Activated T-helper 1 cell treated with Interleukin-2 at 50 U/mL for 16 hours (primary cell): ENCODE measurements around the gene CEACAM16.
"Not testable (repeated sequence)": the region's sequence is repeated elsewhere in the genome, so short reads cannot be mapped to it uniquely, and the experiment has no call there.

ENCODE experiments used
- DNase-seq: peaks from one replicate; pipeline ENCODE4 v3.0.0-alpha.2; 2020; ENCODE audit warnings: low read depth

Gene CEACAM16

DNA sequence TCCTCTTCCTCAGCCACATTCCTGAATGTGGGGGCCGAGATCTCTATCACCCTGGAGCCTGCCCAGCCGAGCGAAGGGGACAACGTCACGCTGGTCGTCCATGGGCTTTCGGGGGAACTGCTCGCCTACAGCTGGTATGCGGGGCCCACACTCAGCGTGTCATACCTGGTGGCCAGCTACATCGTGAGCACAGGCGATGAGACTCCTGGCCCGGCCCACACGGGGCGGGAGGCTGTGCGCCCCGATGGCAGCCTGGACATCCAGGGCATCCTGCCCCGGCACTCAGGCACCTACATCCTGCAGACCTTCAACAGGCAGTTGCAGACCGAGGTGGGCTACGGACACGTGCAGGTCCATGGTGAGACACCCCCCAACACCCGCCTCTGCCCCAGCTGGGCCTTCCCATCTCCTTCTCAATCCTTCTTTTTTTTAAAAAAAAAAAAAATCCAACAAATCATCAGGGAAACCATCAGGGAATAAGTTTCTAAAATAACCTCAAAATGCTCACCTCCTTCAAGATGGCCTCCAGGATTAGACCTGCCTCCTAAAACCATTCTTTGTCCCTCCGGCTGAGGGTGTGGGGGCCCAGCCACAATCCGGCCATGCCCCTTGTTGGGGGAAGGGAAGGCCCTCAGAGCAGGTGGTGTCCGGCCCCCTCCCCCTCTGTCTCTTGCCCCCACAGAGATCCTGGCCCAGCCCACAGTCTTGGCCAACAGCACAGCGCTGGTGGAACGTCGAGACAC lies 4.6 kb downstream of the CEACAM16 start:
- no peak for DNase-seq

DNA sequence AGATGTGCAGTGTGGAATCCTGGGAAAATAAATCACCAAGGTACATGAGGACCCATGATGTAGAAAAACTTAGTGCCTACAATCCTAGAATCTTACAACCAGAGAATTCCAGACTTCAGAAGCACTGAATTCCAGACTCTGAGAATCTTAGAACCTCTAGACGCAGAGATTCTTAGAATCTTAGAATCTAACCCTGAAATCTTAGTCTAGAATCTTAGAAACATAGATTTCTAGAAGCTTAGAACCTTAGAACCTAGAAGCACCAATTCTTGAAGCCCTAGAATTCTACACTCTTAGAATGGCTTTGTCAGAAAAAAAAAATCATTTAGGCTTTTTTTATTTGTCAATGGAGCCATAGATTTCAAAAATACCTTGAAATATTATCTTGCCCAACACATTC lies 6.0 kb downstream of the CEACAM16 start:
- no peak for DNase-seq

DNA sequence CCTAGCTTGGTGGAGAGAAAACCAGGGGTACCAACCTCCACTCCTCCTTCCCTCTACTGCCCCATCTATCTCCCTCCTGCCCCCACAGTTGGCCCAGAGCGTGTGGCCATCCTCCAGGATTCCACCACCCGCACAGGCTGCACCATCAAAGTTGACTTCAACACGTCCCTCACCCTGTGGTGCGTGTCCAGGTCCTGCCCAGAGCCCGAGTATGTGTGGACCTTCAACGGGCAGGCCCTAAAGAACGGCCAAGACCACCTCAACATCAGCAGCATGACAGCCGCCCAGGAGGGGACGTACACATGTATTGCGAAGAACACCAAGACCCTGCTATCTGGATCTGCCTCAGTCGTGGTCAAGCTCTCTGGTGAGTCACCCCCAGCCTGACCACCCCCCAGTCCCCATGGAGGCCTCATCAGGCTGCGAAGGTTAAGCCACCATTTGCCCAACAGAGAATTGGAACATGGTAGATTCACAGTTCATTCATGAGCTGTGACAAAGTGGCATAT lies 6.6 kb downstream of the CEACAM16 start:
- DNase-seq: no peak

DNA sequence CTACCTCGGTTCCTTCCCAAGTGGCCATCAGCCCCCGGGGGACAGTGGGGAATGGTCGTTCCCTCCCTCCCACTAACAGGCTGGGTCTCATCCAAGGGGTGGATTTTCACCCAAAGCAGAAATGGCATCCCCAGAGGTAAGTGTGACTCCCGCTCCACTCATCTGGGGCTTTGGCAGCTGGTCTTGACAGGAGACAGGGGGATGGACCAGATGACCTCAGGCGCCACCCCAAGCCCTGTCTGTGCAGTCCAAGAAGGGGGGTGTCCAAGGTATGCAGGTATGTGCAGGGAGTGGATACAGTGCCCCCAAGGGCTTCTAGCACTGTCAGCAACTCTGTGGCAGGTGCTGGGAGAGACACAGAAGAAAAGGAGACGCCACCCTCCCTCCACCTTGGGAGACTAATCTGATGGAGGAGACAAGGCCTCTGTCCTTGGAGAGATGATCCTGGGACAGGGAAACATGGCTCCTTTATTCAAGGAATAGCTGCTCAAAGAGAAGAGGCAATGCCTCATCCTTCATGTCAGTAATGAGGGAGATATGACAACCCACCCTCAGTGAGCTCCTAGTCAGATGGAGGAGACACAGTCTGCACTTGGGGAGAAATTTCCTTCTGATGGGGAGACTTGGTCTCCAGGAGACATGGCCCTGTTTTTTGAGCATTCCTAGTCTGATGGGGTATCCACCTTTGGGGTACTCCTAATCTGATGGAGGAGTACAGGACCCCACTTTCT lies 7.7 kb downstream of the CEACAM16 start:
- DNase-seq: no peak

DNA sequence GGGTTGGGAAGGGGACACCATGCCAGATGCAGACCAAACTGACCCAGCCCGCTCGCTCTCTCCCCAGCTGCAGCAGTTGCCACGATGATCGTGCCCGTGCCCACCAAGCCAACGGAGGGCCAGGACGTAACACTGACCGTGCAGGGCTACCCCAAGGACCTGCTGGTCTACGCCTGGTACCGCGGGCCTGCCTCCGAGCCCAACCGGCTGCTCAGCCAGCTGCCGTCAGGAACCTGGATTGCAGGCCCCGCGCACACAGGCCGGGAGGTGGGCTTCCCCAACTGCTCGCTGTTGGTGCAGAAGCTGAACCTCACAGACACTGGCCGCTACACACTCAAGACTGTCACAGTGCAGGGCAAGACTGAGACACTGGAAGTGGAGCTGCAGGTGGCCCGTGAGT lies 8.8 kb downstream of the CEACAM16 start:
- no peak for DNase-seq

DNA sequence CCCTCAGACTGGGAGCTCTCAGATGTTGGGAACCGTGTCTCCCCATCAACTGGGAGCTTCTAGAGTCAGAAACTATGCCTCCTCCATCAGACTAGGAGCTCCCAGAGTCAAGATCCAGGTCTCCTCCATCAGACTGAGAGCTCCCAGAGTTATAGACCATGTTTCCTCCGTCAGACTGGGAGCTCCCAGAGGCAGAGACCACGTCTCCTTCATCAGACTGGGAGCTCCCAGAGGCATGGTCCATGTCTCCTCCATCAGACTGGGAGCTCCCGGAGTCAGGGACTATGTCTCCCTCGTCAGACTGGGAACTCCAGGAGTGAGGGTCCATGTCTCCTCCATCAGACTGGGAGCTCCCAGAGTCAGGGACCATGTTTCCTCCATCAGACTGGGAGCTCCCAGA lies 10.0 kb downstream of the CEACAM16 start:
- no peak for DNase-seq

DNA sequence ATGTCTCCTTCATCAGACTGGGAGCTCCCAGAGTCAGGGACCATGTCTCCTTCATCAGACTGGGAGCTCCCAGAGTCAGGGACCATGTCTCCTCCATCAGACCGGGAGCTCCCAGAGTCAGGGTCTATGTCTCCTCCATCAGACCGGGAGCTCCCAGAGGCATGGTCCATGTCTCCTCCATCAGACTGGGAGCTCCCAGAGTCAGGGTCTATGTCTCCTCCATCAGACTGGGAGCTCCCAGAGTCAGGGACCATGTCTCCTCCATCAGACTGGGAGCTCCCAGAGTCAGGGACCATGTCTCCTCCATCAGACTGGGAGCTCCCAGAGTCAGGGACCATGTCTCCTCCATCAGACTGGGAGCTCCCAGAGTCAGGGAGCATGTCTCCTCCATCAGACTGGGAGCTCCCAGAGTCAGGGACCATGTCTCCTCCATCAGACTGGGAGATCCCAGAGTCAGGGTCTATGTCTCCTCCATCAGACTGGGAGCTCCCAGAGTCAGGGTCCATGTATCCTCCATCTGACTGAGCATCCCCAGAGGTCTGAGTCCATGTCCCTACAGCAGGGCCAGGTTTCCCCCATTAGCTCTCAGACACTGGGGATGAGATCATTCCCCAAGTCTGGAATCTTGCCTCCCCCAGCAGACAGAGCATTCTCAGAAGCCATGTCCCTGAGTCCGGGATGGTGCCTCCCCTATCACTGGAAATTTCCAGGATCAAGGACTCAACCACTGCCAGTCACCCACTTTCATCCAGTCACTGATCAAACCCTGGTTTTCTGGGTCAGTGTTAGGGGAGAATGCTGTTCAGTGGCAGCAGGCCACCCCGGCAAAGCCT lies 10.7 kb downstream of the CEACAM16 start:
- not testable (repeated sequence) for DNase-seq

DNA sequence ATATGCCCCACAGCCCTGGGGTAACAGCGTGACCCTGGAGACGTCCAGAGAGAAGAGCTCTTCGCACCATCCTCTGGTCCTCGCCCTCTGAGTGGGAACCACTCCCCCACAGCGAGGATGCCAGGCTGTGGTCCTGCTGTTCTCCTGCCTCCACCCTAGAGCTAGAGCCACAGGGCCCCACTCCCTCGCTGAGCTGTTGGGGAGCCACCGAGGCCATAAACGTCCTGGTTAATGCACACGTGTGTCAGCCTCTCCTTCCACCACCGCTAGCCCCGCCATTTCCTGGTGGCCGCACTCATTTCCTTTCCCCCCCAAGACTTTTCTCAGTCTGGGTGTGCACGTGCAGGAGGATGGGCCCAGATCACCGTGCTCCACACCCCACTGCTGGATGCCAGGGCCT lies 11.5 kb downstream of the CEACAM16 start:
- DNase-seq: no peak

DNA sequence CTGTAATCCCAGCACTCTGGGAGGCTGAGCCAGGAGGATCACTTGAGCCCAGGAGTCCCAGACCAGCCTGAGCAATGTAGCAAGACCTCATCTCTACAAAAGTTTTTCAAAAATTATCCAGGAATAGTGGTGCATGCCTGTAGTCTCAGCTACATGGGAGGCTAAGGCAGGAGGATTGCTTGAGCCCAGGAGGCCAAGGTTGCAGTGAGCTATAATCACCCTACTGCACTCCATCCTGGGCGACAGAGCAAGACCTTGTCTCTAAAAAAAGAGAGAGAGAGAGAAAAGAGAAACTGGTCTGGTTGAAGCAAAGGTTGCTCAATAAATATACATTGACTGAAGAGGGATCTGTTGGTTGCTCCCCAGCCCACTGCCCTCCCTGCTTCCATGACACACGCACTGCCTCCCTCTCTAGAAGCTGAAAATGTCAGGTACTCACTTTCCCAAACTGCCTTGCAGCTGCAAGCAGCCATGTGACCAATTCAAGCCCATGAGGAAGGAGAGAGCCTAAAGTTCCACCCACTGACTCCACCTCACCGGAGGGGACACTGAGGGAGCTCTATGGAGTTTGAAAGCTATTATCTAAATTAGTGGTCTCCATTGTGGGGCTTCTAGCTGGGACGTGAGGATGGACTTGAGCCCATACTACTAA lies 14.0 kb downstream of the CEACAM16 start:
- DNase-seq: no peak

DNA sequence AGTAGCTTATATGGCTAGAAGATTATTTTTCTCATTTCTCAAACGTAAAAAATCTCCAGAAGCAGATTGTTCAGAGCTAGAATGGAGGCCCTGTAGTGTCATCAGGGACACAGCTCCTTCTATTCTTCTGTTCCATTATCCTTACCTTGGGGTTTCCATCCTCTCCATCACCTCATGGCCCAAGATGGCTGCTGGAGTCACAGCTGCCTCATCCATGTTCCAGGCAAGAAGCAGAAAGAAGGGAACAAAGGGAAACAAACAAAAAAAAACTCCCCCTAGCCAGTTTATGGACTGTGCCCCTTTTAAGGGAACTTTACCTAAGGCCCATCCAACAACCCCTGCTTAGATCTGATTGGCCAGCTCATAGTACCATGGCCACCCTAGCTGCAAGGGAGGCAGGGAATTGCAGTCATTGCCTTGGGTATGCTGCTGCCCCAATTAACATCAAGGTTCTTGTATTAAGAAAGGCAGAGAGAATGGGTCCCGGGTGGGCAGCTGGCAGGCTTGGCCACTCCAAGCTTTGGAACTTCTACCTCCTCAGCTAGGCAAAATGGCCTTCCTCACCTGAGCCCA lies 15.7 kb downstream of the CEACAM16 start:
- DNase-seq: no peak

DNA sequence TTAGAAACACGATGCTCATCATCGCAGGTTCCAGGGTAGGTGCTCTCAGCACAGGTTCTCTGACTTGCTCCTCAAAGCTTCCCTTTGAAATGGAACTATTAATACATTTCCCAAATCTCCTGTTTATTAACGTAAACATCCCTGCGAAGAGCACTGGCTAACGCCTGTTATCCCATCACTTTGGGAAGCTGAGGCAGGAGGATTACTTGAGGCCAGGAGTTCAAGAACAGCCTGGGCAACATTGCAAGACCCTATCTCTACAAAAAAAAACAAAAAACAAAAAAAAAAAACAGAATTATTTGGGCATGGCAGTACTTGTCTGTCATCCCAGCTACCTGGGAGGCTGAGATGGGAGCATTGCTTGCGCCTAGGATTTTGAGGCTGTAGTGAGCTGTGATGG lies 18.7 kb downstream of the CEACAM16 start:
- DNase-seq: no peak

DNA sequence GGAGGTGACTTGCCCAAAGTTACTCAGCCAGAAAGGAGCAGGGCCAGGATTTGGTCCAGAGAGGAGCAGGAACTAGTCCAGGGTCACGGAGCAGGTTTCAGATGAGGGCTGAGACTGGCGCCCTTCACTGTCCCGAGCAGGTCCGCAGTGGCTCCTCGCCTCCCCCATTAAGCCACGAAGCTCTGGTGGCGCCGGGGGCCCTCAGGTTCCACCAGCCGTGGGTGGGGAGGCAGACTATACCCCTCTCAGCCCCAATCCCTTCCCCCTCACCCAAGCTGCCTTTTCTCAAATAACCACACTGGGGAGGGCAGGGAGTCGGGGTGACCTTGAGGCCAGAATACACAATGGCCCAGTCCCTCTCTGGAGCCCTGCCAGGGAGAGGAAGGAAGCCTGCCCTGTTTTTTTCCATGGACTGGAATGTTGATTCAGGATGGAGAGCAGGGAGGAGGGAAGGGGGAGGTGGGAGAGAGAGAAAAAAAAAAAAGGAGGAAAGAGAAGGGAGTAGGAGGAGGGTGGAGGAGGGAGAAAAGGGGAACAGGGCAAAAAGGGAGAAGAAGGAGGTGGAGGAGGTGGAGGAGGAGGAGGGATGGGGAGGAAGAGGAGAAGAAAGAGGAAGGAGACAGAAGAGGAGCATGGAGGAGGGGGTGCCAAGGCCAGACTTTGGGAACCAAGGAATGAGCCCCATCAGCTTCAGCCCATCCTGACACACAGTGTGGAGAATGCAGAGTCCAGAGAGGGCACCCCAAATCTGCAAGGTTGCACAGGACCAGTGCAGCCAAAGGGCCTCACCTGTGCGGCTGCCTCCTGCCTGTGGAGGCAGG lies 19.7 kb downstream of the CEACAM16 start:
- DNase-seq: no peak

DNA sequence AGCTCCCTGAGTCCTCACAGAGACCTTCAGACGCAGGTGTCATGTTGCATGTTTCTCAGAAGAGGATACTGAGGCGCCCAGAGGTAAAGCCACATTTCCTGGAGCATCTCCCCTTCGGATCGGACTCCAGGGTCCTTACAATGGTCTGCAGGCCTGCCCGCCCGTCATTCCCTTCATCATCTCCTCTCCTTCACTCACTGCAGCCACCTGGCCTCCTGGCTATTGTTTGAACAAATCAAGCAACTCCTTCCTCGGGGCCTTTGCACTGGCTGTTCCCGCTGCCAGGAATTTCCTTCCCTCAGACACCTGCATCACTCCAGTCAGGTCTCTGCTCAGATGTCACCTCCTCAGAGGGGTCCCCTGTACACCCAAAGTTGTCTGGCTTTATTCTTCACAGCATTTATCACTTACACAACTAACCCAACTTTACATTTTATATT lies 20.3 kb downstream of the CEACAM16 start:
- DNase-seq: no peak

DNA sequence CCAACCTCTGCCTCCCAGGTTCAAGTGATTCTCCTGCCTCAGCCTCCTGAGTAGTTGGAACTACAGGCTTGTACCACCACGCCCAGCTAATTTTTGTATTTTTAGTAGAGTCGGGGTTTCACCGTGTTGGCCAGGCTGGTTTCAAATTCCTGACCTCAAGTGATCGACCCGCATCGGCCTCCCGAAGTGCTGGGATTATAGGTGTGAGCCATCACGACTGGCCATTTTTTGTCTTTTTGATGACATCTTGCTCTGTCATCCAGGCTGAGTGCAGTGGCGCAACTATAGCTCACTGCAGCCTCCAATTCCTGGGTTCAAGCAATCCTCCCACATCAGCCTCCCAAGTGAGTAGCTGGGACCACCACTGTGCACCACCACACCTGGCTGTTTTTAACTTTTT lies 21.4 kb downstream of the CEACAM16 start:
- not testable (repeated sequence) for DNase-seq

DNA sequence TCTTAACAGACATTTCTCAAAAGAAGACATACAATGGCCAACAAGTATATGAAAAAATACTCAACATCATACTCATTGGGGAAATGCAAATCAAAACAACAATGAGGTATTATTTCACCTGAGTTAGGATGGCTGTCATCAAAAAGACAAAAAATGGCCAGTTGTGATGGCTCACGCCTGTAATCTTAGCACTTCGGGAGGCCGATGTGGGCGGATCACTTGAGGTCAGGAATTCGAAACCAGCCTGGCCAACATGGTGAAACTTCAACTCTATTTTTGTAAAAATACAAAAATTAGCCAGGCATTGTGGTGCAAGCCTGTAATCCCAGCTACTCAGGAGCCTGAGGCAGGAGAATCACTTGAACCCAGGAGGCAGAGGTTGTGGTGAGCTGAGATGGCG lies 22.0 kb downstream of the CEACAM16 start:
- no peak for DNase-seq

DNA sequence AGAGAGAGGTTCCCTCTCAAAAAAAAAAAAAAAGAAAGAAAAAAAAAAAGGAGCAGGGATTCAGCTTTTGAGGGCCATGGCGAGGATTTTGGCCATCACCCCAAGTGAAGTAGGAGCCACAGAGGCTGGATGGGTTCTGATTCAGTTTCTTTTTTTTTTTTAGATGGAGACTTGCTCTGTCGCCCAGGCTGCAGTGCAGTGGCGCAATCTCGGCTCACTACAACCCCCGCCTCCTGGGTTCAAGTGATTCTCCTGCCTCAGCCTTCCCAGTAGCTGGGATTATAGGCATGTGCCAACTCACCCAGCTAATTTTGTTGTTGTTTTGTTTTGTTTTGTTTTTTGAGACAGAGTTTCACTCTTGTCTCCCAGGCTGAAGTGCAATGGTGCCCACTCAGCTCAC lies 22.4 kb downstream of the CEACAM16 start:
- not testable (repeated sequence) for DNase-seq

DNA sequence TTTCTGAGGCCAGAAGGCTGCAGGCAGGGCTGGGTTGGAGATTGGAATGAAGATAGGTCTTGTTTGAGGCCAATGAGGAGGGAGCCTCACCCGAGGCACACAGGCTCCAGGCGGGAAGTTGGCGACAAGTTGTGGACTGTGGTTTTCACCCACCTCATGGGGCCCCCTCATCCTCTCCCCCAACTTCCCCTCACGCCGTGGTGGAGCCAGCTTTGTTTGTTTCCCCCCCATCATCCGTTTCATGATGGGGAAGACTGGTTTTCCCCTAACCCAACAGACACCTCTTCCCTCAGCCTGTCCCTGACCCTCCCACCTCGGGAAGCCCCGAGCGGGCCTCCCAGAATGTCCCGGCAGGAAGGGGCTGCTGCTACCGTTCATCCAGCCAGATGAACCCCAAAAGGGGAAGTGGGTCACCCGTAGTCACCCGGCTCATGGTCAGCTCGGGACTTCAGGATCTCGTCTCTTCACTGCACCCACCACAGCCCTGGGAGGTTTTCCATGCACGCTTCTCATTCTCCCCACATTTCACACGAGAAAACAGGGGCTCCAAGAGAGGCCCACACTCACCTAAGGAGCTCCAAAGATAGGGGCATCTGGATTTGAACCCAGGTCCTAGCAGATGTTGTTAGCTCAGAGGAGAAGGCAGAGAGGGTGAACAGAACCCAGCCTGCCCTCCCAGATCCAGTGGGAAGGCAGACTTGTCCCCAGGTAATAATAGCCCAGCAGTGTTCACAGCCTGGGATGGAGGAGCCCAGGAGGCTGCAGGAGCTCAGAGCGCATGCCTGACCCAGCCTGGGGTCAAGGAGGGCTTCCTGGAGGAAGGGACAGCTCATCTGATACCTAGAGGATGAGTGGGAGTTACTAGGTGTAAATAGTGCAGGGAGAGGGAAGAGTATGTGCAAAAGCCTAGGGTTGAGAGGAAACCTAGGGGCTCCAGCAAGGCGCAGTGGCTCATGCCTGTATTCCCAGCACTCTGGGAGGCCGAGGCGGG lies 23.5 kb downstream of the CEACAM16 start:
- DNase-seq: no peak

DNA sequence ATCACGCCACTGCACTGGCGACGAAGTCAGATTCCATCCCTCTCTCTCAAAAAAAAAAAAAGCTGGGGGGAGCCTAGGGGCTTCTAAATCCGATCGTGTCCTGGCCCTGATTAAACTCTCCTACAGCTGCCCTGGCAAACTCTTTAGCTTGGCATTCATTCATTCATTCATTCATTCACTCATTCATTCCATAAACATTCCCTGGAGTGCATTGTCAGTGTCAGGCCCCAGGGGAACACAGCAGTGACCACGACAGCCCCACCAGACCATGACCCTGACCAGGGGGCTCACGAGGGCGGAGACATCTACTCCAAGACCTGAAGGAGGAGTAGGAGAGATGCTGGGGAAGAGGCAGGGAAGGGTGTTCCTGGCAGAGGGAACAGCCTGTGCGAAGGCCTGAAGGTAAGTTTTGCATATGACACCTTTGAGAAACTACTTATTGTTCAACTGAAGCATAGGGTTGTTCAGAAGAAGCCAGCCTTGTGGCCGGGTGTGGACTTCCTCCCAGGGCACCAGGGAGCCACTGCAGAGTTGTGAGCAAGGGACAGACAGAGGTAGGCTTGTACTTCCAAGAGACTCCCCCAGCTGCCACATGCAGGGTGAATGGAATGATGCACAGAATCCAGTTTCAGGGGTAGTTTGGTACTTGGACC lies 24.5 kb downstream of the CEACAM16 start:
- DNase-seq: no peak

DNA sequence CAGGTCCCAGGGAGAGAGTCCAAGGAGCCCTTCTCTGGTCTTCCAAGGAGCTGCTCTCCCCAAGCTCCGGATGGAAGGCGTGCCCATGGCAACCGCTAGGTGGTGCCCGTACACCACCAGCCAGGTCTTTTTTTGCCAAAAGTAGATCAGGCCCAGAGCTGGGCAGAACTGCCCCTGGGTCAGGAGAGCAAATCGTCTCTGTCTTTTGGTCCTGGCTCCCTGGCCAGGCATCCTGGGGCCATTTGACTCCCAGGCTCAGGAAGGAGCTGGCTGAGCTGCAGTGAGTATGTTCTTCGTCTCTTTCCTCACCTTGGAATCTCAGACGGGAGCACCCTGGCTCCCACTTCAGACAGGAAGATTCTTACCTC lies 25.0 kb downstream of the CEACAM16 start:
- DNase-seq: peak; percentile 63
